ENCODE measurements around the gene MZF1. TPM values are rescaled to one million over a fixed set of nuclear protein-coding genes. Genes with fewer than 3 reads are reported as not detected.
"Not testable (repeated sequence)": the region's sequence is repeated elsewhere in the genome, so short reads cannot be mapped to it uniquely, and the experiment has no call there.

Gene MZF1
- 10 to 100 TPM; 20.9 to 22.9 (median 21.3) TPM for polyA plus RNA-seq (ENCODE audit: insufficient read length in 3 of 3)

DNA sequence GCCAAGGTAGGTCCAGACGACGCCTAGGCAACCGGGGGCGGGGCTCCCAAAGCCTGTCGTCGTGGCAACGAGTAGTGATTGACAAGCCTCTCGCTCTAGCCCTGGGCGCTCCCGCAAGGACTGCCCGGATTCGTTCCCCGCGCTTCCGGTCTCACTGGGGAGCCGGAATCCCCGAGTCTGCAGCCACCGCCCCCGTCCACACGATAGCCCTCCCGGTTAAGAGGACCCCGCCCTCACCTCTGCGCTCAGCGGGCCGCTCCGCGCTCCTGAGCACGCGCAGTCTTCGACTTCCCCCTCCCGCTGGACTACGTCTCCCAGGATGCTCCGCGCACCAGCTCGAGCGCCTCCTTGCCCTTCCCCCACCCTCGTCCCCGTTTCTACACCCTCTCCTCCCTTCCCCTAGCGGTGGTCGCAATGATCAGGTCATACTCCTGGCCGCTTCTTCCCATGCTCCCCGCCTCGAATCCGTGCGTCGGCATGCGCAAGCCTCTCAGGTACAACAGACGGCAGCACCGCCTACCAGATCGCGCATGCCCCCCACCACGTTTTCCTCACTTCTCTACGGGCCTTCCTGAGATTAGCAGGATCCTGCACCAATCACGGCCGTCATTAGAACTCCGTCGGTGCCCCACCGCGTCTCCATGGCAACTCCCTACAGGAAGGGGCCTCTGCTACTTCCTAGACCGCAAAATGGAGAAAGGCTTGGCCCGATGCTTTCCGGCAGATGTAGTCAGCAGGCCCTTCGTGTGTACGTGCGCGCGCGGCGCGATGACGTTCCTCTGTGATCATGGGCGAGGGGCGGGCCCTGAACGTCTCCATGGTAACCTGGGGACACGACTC, at the start of gene MZF1:
TSS of gene MZF1 (minus strand) at position 518 of the 840 bp plus-strand sequence. CDS start 1,946 bp downstream, outside the sequence.
- peak; percentile 98 to 100 (median 100) for DNase-seq (ENCODE audit: low read depth in 3 of 3, low spot score in 2 of 3)

DNA sequence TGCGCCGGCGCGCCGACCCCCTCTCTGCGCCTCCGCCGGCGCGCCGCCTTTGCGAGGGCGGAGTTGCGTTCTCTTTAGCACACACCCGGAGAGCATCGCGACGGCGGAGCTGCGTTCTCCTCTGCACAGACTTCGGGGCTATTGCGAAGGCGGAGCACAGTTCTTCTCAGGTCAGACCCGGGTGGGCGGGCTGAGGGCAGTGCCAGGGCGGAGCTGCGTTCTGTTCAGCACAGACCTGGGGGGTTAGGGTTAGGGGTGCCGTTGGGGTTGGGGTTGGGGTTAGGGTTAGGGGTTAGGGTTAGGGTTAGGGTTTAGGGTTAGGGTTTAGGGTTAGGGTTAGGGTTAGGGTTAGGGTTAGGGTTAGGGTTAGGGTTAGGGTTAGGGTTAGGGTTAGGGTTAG, 34.1 kb upstream of the MZF1 start:
- DNase-seq (ENCODE audit: low read depth in 3 of 3, low spot score in 2 of 3): not testable (repeated sequence)

DNA sequence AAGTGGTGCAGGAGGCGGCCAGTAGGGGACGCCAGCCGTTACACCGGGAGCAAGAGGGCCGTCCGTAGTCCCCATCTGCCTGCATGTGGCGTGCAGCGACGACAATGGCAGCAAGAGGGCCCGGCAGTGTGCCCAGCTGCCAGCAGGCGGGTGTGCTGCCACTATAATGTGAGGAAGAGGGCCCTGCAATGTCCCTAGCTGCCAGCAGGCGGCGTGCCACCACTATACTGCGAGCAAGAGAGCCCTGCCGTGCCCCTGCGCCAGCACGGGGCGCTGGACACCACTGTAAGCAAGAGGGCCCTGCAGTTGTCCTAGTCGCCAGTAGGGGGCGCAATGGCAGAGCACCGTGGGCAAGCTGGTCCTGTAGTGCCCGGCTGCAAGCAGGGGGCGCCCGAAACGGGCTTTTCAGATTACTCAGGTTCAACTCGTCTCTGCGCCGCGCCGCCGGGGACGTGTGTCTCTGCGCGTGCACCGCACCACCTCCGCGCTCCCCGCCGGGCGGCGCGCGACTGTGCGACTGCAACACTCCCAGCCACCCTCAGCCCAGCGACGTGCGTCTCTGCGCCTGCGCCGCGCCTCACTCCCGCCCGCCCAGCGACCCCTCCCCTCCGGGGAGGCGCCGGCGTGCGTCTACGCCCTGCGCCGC, 33.2 kb upstream of the MZF1 start:
- not testable (repeated sequence) for DNase-seq (ENCODE audit: low read depth in 3 of 3, low spot score in 2 of 3)

DNA sequence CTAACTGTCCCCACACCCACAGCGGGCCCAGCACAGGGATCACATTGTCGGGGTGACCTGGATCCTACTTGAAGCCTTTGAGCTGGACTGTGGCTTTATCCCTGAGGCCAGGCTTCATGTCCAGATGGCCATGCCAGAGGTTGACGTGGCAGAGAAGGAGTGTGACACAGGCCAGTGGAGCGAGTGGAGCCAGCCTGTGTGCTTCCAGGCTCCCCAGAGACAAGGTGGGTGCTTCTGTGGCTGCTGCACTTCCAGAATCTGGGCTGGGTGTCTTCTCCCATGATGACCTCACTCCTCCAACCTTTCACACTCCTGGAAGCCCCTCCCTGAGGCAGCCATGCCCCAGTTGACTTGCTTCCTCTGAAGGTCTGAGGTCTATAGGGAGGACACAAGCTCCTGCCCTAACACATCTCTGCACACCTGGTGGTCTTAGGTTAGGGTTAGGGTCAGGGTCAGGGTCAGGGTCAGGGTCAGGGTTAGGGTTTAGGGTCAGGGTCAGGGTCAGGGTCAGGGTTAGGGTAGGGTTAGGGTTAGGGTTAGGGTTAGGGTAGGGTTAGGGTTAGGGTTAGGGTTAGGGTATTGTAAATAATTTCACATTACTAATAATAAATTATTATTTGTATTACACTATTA, 13.1 kb upstream of the MZF1 start:
- DNase-seq (ENCODE audit: low read depth in 3 of 3, low spot score in 2 of 3): no peak

DNA sequence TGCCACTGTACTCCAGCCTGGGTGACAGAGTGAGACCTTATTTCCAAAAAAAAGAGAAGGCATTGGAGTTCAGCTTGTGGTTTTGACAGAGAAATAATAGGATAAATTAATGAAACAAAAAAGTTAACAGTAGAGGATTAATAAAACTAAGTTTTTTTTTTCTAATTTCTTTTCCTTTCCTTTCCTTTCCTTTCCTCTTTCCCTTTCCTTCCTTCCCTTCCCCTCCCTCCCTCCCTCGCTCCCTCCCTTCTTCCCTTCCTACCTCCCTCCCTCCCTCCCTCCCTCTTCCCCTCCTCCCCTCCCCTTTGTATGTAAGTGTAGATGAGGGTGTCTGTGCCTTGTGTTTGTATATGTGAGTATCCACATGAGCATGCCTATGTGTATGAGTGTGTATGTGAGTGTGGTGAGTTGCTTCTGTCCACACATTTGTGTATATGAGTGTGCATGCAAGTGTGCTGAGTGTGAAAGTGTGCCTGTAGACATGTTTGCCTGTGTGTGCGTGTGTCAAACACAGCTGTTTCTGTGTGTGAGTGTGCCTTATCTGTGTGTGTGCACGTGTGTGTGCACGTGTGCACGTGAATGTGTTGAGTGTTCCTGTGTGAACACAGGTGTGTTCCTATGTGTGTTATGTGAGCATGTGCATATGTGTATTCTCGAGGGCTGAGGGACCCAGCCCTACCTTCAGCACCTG, 12.5 kb upstream of the MZF1 start:
- DNase-seq (ENCODE audit: low read depth in 3 of 3, low spot score in 2 of 3): no peak

DNA sequence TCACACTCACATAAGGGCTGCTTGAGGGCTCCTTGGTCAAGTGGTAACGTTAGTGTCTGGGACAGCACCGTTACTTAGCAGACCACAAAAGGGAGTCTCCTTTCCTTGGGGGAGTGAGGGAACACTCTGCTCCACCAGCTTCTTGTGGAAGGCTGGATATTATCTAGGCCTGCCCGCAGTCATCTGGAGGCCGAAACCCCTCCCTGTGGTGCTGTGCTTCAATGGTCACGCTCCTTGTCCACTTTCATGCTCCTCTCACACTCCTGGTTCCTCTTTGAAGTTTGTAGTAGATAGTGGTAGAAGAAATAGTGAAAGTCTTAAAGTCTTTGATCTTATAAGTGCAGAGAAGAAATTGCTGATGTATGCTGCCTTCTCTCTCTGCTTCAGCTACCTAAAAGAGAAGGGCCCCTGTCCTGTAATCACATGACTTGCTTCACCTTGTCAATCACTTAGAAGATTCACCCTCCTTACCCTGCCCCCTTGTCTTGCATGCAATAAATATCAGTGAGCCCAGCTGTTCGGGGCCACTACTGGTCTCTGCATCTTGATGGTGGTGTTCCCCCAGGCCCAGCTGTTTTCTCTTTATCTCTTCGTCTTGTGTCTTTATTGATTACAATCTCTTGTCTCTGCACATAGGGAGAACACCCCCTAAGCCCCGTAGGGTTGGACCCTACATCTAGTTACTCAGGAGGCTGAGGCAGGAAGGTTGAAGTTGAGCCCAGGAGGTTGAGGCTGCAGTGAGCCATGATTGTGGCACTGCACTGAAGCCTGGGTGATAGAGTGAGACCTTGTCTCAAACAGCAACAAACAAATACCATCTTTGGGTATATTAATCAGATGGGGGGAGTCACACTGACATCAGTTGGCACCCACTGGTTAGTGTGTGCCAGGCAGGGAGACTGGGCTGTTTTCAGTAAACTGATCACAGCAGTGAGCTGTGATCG, 11.6 kb upstream of the MZF1 start:
- DNase-seq (ENCODE audit: low read depth in 3 of 3, low spot score in 2 of 3): no peak

DNA sequence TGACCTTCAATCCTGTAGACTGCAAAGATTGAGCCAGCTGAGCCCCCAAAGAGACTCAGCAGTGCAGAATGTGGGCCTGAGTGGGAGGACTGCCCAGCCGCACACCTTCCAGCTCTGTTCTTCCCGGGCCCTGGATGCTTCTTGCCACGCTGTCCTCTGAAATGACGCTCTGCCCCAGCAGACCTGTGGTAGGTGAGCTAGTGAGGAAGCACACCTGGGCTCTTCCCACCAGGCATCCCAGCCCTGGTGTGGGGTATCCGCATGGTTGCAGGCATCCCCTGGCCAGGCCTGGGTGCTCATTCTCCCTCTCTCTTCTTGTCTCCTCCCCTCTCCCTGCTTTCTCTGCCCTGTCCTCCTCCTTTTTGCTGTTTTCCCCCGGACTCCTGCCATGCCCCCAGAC, 9.8 kb upstream of the MZF1 start:
- no peak for DNase-seq (ENCODE audit: low read depth in 3 of 3, low spot score in 2 of 3)

DNA sequence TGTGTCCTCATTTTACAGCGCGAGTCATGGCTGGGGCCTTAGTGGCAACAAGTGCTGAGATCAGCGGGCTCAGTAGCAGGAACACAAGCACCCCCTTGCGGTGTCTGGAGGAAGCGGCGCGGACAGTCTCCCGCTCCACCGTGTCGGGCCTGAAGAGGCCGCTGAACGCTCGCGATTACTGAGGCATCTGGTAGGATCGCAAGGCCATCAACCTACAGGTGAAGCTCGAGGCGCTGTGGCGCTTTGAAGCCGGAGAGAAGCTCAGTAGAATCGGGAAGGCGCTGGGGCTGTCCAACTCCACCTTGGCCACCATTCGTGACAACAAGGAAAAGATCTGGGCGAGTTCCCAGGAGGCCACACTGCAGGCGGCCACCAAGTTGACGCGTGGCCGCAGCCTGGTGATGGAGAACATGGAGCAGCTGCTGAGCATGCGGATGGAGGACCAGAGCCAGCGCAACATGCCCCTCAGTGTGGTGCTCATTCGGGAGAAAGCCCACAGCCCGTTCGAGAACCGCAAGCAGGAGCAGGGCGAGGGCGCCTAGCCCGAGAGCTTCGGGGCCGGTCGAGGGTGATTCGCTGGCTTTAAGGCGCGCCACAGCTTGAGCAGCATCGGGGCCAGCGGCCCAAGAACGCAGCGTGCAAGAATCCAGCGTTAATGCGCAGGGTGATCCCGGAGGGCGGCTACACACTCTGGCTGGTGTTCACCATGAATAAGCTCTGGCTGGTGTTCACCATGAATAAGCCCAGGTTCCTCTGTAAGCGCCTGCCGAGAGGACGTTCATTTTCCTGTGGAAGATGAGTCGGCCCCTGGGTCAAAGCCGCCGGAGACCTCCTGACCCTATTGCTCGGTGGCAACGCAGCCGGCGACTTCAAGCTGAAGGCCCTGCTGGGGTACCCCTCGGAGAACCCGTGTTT, 8.3 kb upstream of the MZF1 start:
- peak in 1 of 3 donors; percentile 67 for DNase-seq (ENCODE audit: low read depth in 3 of 3, low spot score in 2 of 3)

DNA sequence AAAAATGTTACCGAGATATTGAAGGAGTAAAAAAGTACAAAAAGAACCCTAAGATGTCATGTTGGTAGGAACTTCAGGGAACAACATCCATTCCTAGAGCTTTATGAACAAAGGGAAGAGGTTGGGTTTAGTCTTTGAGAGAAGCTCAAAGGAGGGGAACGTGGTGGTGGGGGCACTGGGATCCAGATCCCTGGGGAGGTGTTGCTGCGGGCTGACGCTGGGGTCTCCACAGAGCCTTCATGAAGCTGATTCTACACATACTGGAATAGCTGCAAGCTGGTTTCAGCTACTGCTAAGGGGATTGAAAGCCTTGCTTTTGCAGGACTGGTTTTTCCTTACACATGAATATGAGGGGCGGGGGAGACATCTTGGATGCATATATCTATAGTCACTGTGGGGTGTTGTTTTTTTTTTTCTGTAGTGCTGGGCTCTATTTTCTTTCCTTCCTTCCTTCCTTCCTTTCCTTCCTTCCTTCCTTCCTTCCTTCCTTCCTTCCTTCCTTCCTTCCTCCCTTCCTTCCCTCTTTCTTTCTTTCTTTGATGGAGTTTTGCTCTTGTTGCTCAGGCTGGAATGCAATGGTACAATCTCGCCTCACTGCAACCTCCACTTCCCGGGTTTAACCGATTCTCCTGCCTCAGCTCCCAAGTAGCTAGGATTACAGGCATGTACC, 6.5 kb upstream of the MZF1 start:
- no peak for DNase-seq (ENCODE audit: low read depth in 3 of 3, low spot score in 2 of 3)

DNA sequence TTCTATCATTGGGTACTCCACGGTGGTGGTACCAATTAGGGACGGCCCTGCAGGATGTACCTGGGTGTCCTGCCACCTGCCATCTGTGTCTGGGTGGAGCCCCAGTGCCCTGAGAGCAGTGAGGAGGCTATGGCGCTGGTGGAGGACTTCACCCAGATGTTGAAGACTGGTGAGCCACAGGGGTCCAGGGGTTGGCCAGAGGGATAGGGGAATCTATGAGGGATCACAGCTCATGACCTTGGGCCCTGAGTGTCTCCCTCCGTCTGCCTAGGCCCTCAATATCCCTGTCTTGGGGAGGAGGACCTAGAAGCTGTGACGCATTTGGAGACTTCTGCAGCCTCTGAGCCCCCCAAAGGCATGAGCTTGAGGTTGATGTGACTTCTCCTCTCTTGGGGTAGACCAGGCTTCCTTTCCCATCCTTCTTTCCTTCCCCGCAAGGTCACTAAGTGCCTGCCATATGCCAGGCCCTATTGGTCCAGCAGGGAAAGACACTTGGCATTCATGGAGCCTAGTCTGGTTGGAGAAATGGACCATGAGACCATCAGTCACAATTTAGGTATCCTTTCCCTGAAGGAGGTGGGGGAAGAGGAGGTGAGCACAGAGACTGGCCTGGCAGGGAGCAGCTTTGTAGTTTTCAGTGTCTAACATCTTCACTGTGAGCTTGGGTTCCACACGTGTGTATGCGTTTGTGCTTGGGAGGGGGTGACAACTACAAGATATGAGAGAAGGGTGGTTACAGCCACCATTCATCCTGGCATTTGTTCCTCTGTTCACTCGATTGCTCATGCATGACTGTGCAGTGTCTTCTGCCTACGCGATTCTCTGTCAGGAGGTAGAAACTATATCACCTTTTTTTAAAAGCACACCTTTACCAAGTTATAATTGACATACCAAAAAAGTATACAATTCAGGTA, 5.1 kb upstream of the MZF1 start:
- no peak for DNase-seq (ENCODE audit: low read depth in 3 of 3, low spot score in 2 of 3)

DNA sequence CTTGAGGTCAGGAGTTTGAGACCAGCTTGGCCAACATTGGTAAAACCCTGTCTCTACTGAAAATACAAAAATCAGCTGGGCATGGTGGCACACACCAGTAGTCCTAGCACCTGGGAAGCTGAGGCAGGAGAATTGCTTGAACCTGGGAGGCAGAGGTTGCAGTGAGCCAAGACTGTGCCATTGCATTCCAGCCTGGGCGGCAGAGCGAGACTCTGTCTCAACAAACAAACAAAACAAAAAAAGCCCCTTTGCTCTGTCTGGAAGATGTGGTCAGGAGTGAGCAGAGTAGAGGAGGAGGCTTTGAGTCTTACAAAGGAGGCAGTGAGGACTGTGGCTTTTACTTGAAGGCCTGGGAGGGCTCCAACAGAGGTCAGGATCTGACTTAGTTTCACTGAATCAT, 4.4 kb upstream of the MZF1 start:
- DNase-seq (ENCODE audit: low read depth in 3 of 3, low spot score in 2 of 3): not testable (repeated sequence)

DNA sequence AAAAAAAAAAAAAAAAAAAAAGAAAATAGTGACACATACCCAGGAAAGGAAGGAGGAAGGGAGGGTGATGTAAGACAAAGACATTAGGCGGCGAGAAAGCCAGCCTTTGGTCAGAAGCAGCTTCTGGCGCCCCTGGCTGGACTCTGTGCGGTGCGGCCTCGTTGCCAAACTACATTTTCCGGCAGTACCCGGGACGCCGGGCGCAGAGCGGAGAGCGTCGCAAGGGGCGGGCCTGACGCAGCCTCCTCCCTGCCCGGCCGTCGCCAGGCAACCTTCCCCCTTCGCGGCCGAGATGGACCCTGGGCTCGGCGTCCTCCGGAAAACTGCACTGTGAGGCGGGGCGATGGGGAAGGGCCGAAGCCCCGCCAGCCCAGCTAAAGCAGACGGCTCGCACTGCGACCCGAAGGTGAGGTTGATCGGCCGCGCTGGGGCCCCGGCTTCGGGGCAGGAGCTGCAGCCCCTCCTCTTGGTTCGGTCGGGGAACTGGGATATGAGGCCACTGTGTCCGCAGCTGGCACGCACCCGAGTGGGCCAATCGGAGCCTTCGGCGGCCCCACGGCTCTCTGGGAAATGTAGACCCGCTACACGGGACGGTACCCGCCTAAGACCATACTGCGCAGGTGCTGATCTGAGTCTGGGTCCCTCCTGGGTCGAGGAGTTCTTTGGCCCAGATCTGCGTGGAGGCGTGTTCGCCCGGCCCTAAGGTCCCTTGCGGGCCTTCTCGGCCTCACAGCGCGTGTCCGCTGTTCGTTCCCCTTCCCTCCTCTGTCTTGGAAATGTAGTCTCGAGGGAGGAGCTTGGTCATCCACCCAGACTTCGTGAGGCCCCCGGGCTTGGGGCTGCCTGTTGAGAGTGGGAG, 2.3 kb upstream of the MZF1 start:
- peak; percentile 86 to 90 (median 89) for DNase-seq (ENCODE audit: low read depth in 3 of 3, low spot score in 2 of 3)

DNA sequence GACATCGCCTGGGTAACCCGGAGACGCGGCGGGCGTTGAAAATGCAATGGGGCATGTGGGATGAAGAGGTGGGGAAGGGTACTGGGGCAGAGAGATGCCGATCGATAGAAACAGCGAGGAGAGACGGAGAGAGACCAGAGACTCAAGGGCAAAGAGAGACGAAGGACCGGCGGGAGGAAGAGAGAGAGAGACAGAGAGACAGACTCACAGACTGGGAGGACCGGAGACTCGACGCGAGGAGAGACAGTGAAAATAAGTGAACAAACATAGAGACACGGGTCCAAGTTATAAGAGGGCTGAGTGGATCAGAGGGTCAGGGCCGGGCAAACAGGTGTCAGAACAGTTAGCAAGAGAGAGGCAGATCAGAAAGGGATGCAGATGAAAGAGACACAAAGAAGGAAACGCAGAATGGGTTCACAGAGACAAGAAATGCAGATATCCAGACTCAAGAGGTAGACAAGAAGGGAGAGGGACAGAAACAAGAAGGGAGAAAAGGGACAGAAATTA, 576 bp upstream of the MZF1 start:
- DNase-seq (ENCODE audit: low read depth in 3 of 3, low spot score in 2 of 3): no peak

DNA sequence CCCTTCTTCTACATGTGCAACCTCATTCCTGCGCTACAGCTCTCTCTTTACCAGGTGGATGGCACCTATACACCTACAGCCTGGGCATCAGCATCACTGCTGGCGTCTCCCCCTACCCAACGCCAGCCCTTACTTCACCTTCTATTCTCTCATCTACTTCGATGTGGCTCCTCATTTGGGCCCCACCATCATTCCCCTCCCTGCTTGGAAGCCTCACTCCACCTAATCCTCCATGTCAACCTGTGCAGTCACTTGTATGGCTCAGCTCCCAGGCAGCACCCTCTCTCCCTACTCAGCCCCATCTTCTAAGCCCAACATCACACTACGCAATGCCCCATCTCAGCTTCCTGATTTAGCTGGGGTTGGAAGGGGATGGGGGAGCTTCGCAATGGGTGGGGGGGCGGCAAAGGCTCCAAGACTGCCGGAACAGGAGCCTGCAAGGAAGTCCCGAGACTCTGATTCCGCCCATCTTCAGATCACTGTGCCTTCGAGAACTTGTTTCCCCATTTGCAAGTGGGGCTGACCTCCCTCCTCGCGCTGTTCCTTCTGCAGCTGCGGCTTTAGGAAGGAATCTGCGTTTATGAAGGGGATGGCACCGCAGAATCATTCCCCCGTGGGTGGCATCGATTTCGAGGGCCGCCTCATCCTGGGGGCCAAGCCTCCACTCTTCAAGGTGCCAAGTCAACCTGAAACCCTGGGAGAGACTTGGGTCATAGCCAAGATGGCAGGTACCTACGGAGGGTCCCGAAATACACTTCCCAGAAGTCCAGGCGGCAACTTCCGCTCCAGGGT, 913 bp downstream of the MZF1 start:
- peak in 1 of 3 donors; percentile 91 for DNase-seq (ENCODE audit: low read depth in 3 of 3, low spot score in 2 of 3)

DNA sequence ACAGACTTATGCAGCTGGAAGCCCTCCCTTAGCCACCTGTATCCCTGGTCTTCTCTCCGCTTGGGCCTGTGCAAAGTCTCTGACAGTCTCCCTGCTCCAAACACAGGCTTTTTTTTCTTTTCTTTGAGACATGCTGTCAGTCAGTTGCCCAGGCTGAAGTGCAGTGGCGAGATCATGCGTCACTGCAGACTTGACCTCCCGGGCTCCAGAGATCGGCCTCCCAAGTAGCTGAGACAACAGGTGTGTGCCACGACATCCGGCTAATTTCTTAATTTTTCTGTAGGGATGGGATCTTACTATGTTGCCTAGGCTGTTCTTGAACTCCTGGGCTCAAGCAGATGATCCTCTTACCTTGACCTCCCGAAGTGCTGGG, 1.6 kb downstream of the MZF1 start:
- DNase-seq (ENCODE audit: low read depth in 3 of 3, low spot score in 2 of 3): no peak

Measured in right renal cortex interstitium (tissue), 3 donors.